GM19372 (cell line): Measurements from ENCODE around the gene IGF2BP2.
"Not testable (repeated sequence)": the region's sequence is repeated elsewhere in the genome, so short reads cannot be mapped to it uniquely, and the experiment has no call there.

ENCODE experiments used
- ATAC-seq: cut with Tn5 transposase; IDR thresholded peaks from one replicate; pipeline ENCODE4 v1.9.1; 2021; ENCODE audit warnings: mild to moderate bottlenecking, low read depth, moderate library complexity; ENCODE audit not compliant: unreplicated experiment

The IGF2BP2 gene

GRCh38 chr3:185685231-185686035 lies 139.4 kb downstream of the IGF2BP2 start:
- ATAC-seq: no peak

GRCh38 chr3:185680231-185680630 lies 144.6 kb downstream of the IGF2BP2 start:
- ATAC-seq: no peak

GRCh38 chr3:185678027-185678426 lies 146.8 kb downstream of the IGF2BP2 start:
- no peak for ATAC-seq

- ATAC-seq: no peak
Measured at GRCh38 chr3:185677146-185677829, 147.6 kb downstream of the IGF2BP2 start.

GRCh38 chr3:185667574-185667973 lies 157.3 kb downstream of the IGF2BP2 start:
- no peak for ATAC-seq

- ATAC-seq: no peak
Measured at GRCh38 chr3:185663929-185664328, 160.9 kb downstream of the IGF2BP2 start.

- ATAC-seq: no peak
Measured at GRCh38 chr3:185661772-185662171, 163.1 kb downstream of the IGF2BP2 start.

- not testable (repeated sequence) for ATAC-seq
Measured at GRCh38 chr3:185661296-185661695, 163.5 kb downstream of the IGF2BP2 start.

- no peak for ATAC-seq
Measured at GRCh38 chr3:185659942-185660921, 164.6 kb downstream of the IGF2BP2 start.

GRCh38 chr3:185658943-185659342 lies 165.9 kb downstream of the IGF2BP2 start:
- no peak for ATAC-seq

GRCh38 chr3:185658504-185658912 lies 166.3 kb downstream of the IGF2BP2 start:
- ATAC-seq: no peak

- no peak for ATAC-seq
Measured at GRCh38 chr3:185657691-185658503, 166.9 kb downstream of the IGF2BP2 start.

- no peak for ATAC-seq
Measured at GRCh38 chr3:185657211-185657610, 167.6 kb downstream of the IGF2BP2 start.

GRCh38 chr3:185656321-185656840 lies 168.5 kb downstream of the IGF2BP2 start:
- ATAC-seq: no peak

GRCh38 chr3:185655426-185656320 lies 169.2 kb downstream of the IGF2BP2 start:
- no peak for ATAC-seq

- ATAC-seq: no peak
Measured at GRCh38 chr3:185654758-185655145, 170.1 kb downstream of the IGF2BP2 start.

- no peak for ATAC-seq
Measured at GRCh38 chr3:185653949-185654757, 170.7 kb downstream of the IGF2BP2 start.

- no peak for ATAC-seq
Measured at GRCh38 chr3:185651971-185652370, 172.9 kb downstream of the IGF2BP2 start.
